Measurements from ENCODE around the gene PXN.
A peak's percentile ranks its signal among the peaks of the same experiment; 100 is the strongest.

PXN gene

GRCh38 chr12:120264086-120264903, 1.2 kb downstream of the PXN start:
- Histone ChIP-seq H3K4me3 (replicated peaks; ENCODE audit: low read depth, low read length) (peak overlapping the region; percentile 69; the same call in 1 of the 2 replicates), H3K27me3 (replicated peaks; ENCODE audit: control insufficient read depth, insufficient read depth, low read length) (no peaks in the 10 kb centered on the region), H3K36me3 (ENCODE audit: control insufficient read depth, insufficient read depth, low read length) (no peaks in the 10 kb centered on the region)
- no peak for DNase-seq (ENCODE audit: extremely low read depth, insufficient read length)
- TF ChIP-seq, protein P1, sequence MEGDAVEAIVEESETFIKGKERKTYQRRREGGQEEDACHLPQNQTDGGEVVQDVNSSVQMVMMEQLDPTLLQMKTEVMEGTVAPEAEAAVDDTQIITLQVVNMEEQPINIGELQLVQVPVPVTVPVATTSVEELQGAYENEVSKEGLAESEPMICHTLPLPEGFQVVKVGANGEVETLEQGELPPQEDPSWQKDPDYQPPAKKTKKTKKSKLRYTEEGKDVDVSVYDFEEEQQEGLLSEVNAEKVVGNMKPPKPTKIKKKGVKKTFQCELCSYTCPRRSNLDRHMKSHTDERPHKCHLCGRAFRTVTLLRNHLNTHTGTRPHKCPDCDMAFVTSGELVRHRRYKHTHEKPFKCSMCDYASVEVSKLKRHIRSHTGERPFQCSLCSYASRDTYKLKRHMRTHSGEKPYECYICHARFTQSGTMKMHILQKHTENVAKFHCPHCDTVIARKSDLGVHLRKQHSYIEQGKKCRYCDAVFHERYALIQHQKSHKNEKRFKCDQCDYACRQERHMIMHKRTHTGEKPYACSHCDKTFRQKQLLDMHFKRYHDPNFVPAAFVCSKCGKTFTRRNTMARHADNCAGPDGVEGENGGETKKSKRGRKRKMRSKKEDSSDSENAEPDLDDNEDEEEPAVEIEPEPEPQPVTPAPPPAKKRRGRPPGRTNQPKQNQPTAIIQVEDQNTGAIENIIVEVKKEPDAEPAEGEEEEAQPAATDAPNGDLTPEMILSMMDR (IDR thresholded peaks at IDR 0.05; ENCODE audit: insufficient read depth, low read length, poor library complexity, severe bottlenecking) = no peak

GRCh38 chr12:120263748-120264085, 1.8 kb downstream of the PXN start:
- no peak for DNase-seq (ENCODE audit: extremely low read depth, insufficient read length)
- Histone ChIP-seq H3K36me3 (ENCODE audit: control insufficient read depth, insufficient read depth, low read length) (no peaks in the 10 kb centered on the region), H3K4me3 (replicated peaks; ENCODE audit: low read depth, low read length) (no peak overlapping the region), H3K27me3 (replicated peaks; ENCODE audit: control insufficient read depth, insufficient read depth, low read length) (no peaks in the 10 kb centered on the region)
- TF ChIP-seq, protein P1 (IDR thresholded peaks at IDR 0.05; ENCODE audit: insufficient read depth, low read length, poor library complexity, severe bottlenecking) = no peak

DNA sequence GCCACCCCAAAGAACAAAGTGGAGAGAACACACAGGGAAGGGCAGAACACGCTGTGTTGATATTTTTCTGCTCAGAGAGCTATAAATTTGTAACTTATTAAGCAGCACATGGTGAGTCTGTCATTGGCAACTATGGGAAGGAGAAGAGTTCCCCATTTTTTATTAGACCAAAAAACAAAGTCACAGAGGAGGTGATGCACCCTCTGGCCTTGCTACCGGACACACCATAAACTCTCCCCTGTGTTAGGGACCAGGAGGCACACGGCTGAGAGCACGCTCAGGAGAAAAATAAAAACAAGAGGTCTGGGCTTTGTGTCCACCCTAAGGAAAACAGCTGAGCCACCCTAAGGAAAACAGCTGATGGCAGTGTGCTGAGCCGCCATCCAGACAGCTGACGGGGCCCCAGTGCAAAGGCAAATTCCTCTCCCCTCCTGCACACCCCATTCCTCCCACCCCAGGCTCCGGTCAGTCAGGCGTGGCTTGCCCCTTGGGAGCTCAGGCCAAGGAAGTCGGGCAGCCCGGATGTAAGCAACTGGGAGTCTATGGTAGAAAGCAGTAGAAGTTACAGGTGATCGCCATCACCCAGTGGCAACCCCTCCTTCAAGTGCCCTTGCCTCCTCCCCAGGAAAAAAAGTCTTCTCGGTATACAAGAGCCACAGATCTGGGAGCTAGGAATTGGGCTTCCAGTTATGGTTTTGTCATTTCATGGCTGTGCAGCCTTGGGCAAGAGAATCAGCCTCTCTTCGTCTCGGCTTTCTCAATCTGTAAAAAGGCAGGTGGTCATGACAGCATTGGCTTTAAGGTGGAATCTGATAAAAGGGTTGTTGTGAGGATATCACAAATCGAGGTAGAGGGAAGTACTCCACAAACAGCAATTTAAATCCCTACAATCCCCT, 2.4 kb downstream of the PXN start:
- TF ChIP-seq, protein P1 (IDR thresholded peaks at IDR 0.05; ENCODE audit: insufficient read depth, low read length, poor library complexity, severe bottlenecking) = no peak
- Histone ChIP-seq H3K27me3 (replicated peaks; ENCODE audit: control insufficient read depth, insufficient read depth, low read length) (no peaks in the 10 kb centered on the region), H3K4me3 (replicated peaks; ENCODE audit: low read depth, low read length) (no peak overlapping the region), H3K36me3 (ENCODE audit: control insufficient read depth, insufficient read depth, low read length) (no peaks in the 10 kb centered on the region)
- DNase-seq (ENCODE audit: extremely low read depth, insufficient read length) = no peak

DNA sequence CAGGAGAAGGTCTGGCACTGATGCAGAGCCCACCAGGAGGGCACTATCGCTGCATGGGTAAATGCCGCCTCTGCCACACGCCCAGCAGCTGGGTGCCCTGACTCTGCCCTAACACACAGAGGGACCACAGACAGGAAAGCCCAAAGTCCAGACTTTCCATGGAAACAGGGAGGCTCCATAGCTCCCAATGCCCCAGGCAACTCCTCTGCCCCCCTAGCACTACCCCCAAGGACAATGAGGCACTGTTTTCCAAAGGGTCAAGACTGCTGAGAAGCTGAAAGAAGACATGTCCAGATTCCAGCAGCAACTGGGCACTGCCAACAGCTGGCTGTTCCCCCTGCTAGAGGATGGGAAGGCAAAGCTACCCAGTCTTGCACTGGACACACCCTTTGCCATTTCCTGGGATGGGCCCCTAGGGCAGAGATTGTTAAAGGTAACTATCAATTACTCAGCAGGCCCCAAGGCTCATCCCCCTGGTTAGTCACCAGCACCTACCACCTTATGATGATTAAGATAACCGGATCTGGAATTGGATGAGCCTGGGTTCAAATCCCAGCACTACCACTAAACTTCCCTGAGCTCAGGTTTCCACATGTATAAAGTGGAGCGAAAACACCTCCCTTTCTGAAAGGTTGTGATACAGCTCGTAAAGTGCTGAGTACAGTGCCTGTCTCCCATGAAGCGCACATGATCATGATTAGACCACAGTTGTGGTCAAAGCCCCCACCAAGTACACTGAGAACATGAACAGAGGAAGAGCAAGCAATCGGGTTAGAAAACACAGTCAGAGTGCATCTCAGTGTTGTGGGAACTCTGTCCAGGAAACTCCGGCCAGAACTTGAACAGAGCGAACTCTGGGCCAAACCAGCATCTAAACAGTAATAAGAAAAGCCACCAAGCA, 3.3 kb downstream of the PXN start:
- no peaks in the 10 kb centered on the region for H3K36me3 ChIP-seq (ENCODE audit: control insufficient read depth, insufficient read depth, low read length)

GRCh38 chr12:120260607-120261006, 4.9 kb downstream of the PXN start:
- Histone ChIP-seq H3K36me3 (ENCODE audit: control insufficient read depth, insufficient read depth, low read length) (no peaks in the 10 kb centered on the region), H3K4me3 (replicated peaks; ENCODE audit: low read depth, low read length) (no peak overlapping the region), H3K27me3 (replicated peaks; ENCODE audit: control insufficient read depth, insufficient read depth, low read length) (no peaks in the 10 kb centered on the region)
- DNase-seq (ENCODE audit: extremely low read depth, insufficient read length) = no peak
- TF ChIP-seq, protein P1 (IDR thresholded peaks at IDR 0.05; ENCODE audit: insufficient read depth, low read length, poor library complexity, severe bottlenecking) = no peak

More for the DNA sequence above, 3.3 kb downstream of the PXN start:
- no peak overlapping the region for H3K4me3 ChIP-seq (replicated peaks; ENCODE audit: low read depth, low read length)
- DNase-seq (ENCODE audit: extremely low read depth, insufficient read length) = no peak
- H3K27me3 ChIP-seq (replicated peaks; ENCODE audit: control insufficient read depth, insufficient read depth, low read length) = no peaks in the 10 kb centered on the region
- TF ChIP-seq, protein P1 (IDR thresholded peaks at IDR 0.05; ENCODE audit: insufficient read depth, low read length, poor library complexity, severe bottlenecking) = no peak
